ENCODE measurements around the gene CGB5.

GRCh38 chr19:49009828-49010227 lies 33.8 kb upstream of the CGB5 start:
- TF ChIP-seq CTCF (IDR thresholded peaks at IDR 0.05; ENCODE audit: poor library complexity, severe bottlenecking) = no peak
- no peak for TF ChIP-seq EZH2 (IDR thresholded peaks at IDR 0.05; ENCODE audit: borderline replicate concordance, insufficient read depth, low read length, poor library complexity, severe bottlenecking)
- no peak for TF ChIP-seq RAD21 (conservative IDR thresholded peaks at IDR 0.05)
- no peak for TF ChIP-seq POLR2AphosphoS5 (IDR thresholded peaks at IDR 0.05)
- no peak for TF ChIP-seq REST (IDR thresholded peaks at IDR 0.05; ENCODE audit: borderline replicate concordance)
- TF ChIP-seq EP300 (conservative IDR thresholded peaks at IDR 0.05; ENCODE audit: poor library complexity, severe bottlenecking) = no peak
- no peak for TF ChIP-seq TAF1 (IDR thresholded peaks at IDR 0.05; ENCODE audit: low read depth)
- no peak for TF ChIP-seq MXI1 (conservative IDR thresholded peaks at IDR 0.05; ENCODE audit: poor library complexity, severe bottlenecking)
- TF ChIP-seq SMC3 (conservative IDR thresholded peaks at IDR 0.05; ENCODE audit: poor library complexity) = no peak

Measured in neural cell (in vitro differentiated cells).